ENCODE data around the gene TENT4B.

Gene TENT4B

DNA sequence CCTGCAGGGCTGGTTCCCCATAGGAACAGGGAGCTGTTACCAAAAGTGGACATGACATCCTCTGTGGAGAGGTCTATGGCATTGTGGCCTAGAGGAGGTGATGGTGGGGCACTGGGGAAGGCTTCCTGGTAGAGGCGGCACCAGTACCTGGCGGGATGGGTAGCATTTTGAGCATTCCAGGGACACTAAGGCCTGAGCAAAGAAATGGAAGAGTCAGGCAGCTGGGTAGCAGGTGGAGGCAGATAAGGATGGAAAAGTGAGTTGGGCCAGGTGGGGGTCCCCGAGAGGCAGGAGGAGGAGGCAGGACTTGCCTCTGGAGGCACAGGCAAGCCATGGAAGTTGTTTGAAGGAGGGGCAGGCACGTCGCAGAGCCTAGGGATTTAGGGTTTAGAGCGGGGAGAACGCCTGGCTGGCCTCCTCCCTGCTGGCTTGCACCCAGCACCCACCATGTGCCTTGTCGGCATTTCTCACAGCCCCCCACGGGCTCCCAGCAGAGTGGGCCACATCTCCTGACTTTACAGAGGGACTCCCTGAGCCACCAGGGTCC, 108.1 kb downstream of the TENT4B start:
- H3K9me3 ChIP-seq (ENCODE audit: control insufficient read depth, insufficient read depth, low read length), result no peaks in the 10 kb centered on the region
- peaks cover 29% of the 10 kb centered on the region for H3K4me1 ChIP-seq (ENCODE audit: control insufficient read depth, low read length)
- H3K4me2 ChIP-seq (ENCODE audit: low read length), result no peak overlapping the region
- H3K79me2 ChIP-seq (ENCODE audit: control insufficient read depth, low read length), result no peaks in the 10 kb centered on the region
- peaks cover 42% of the 10 kb centered on the region for H3K27me3 ChIP-seq (ENCODE audit: control insufficient read depth, low read length)
- peaks cover 4% of the 10 kb centered on the region; the same call in 1 of the 2 replicates for H3F3A ChIP-seq (ENCODE audit: control insufficient read depth, insufficient read depth)
- TF ChIP-seq, protein P1, sequence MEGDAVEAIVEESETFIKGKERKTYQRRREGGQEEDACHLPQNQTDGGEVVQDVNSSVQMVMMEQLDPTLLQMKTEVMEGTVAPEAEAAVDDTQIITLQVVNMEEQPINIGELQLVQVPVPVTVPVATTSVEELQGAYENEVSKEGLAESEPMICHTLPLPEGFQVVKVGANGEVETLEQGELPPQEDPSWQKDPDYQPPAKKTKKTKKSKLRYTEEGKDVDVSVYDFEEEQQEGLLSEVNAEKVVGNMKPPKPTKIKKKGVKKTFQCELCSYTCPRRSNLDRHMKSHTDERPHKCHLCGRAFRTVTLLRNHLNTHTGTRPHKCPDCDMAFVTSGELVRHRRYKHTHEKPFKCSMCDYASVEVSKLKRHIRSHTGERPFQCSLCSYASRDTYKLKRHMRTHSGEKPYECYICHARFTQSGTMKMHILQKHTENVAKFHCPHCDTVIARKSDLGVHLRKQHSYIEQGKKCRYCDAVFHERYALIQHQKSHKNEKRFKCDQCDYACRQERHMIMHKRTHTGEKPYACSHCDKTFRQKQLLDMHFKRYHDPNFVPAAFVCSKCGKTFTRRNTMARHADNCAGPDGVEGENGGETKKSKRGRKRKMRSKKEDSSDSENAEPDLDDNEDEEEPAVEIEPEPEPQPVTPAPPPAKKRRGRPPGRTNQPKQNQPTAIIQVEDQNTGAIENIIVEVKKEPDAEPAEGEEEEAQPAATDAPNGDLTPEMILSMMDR (IDR thresholded peaks at IDR 0.05; ENCODE audit: low read depth, low read length, poor library complexity, severe bottlenecking), result no peak
- no peak for TF ChIP-seq EZH2phosphoT487 (IDR thresholded peaks at IDR 0.05; ENCODE audit: borderline replicate concordance, low read length)
- no peak overlapping the region for H3K27ac ChIP-seq (ENCODE audit: low read depth, low read length)
- H3K4me3 ChIP-seq (ENCODE audit: low read length), result no peak overlapping the region
- H3K36me3 ChIP-seq (ENCODE audit: control insufficient read depth, low read length), result no peaks in the 10 kb centered on the region
- no peaks in the 10 kb centered on the region for H4K20me1 ChIP-seq (ENCODE audit: control insufficient read depth, insufficient read depth, low read depth, low read length)
- no peaks in the 10 kb centered on the region for H3K9me2 ChIP-seq (replicated peaks; ENCODE audit: control insufficient read depth, low read length)

DNA sequence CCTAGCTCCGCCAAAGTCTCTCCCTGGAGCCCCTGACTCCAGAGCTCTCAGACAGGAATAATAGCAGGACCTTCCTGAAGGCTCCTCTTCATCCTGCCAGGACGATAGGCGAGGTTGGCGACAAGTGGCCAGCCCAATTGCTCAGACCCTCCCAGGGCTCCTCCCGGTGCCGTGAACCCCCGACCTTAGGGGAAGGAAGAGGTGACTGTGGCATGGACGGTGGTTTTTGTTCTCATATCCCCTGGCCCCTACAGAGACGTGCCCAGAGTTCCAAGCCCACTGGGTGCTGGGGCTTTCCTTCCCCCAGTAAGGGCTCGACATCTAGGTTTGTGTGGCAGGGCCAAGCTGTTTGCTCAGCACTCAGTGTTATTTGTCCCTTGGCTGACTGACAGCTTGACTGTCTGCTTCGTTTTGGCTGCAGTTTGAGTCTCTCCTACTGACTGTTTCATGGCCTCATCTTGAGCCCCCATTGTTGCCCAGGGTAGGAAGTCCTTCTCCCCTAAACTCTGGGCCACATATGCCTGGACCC, 108.7 kb downstream of the TENT4B start:
- no peak overlapping the region for H3K4me2 ChIP-seq (ENCODE audit: low read length)
- H3K9me3 ChIP-seq (ENCODE audit: control insufficient read depth, insufficient read depth, low read length), result no peaks in the 10 kb centered on the region
- no peaks in the 10 kb centered on the region for H3K79me2 ChIP-seq (ENCODE audit: control insufficient read depth, low read length)
- H3K4me3 ChIP-seq (ENCODE audit: low read length), result no peak overlapping the region
- no peak overlapping the region for H3K27ac ChIP-seq (ENCODE audit: low read depth, low read length)
- H3K4me1 ChIP-seq (ENCODE audit: control insufficient read depth, low read length), result peaks cover 29% of the 10 kb centered on the region
- H3K9me2 ChIP-seq (replicated peaks; ENCODE audit: control insufficient read depth, low read length), result no peaks in the 10 kb centered on the region
- no peaks in the 10 kb centered on the region for H4K20me1 ChIP-seq (ENCODE audit: control insufficient read depth, insufficient read depth, low read depth, low read length)
- no peaks in the 10 kb centered on the region for H3K36me3 ChIP-seq (ENCODE audit: control insufficient read depth, low read length)
- TF ChIP-seq, protein P1 (IDR thresholded peaks at IDR 0.05; ENCODE audit: low read depth, low read length, poor library complexity, severe bottlenecking), result no peak
- no peak for TF ChIP-seq EZH2phosphoT487 (IDR thresholded peaks at IDR 0.05; ENCODE audit: borderline replicate concordance, low read length)
- H3K27me3 ChIP-seq (ENCODE audit: control insufficient read depth, low read length), result peaks cover 42% of the 10 kb centered on the region
- peaks cover 4% of the 10 kb centered on the region; the same call in 1 of the 2 replicates for H3F3A ChIP-seq (ENCODE audit: control insufficient read depth, insufficient read depth)

GRCh38 chr16:50263060-50263909, 110.2 kb downstream of the TENT4B start:
- Histone ChIP-seq H3K79me2 (ENCODE audit: control insufficient read depth, low read length) (no peaks in the 10 kb centered on the region), H3K4me1 (ENCODE audit: control insufficient read depth, low read length) (peaks cover 39% of the 10 kb centered on the region), H3K36me3 (ENCODE audit: control insufficient read depth, low read length) (no peaks in the 10 kb centered on the region), H3F3A (ENCODE audit: control insufficient read depth, insufficient read depth) (peaks cover 4% of the 10 kb centered on the region; the same call in 1 of the 2 replicates), H3K4me2 (ENCODE audit: low read length) (no peak overlapping the region), H3K9me2 (replicated peaks; ENCODE audit: control insufficient read depth, low read length) (no peaks in the 10 kb centered on the region), H3K27me3 (ENCODE audit: control insufficient read depth, low read length) (peaks cover 42% of the 10 kb centered on the region), H3K4me3 (ENCODE audit: low read length) (no peak overlapping the region), H3K9me3 (ENCODE audit: control insufficient read depth, insufficient read depth, low read length) (no peaks in the 10 kb centered on the region), H4K20me1 (ENCODE audit: control insufficient read depth, insufficient read depth, low read depth, low read length) (no peaks in the 10 kb centered on the region), H3K27ac (ENCODE audit: low read depth, low read length) (no peak overlapping the region)
- TF ChIP-seq EZH2phosphoT487 (IDR thresholded peaks at IDR 0.05; ENCODE audit: borderline replicate concordance, low read length), result no peak
- TF ChIP-seq, protein P1 (IDR thresholded peaks at IDR 0.05; ENCODE audit: low read depth, low read length, poor library complexity, severe bottlenecking), result no peak
